GM12878 (cell line): Measurements from ENCODE around the gene MB21D2. TPM values are rescaled to one million over a fixed set of nuclear protein-coding genes. Genes with fewer than 3 reads are reported as not detected.

Source experiments
- ASH2L ChIP-seq: fragments of 300-600, 200-600 bp; sonication (generic); IDR thresholded peaks from 2 replicates; pipeline ENCODE4 v1.6.1; 2017; ENCODE audit warnings: low read depth, mild to moderate bottlenecking, borderline replicate concordance
- ATF2 ChIP-seq: IDR thresholded peaks from 2 replicates; pipeline ENCODE4 v1.6.1; 2012; ENCODE audit warnings: low read length, inconsistent platforms
- BCL3 ChIP-seq: IDR thresholded peaks from 2 replicates; pipeline ENCODE4 v1.6.1; 2011; ENCODE audit warnings: borderline replicate concordance, low read depth, mild to moderate bottlenecking, moderate library complexity, low read length; ENCODE audit not compliant: insufficient read depth, poor library complexity, severe bottlenecking
- BHLHE40 ChIP-seq, 2 experiments: fragments of 450-650 bp in 1 of 2; IDR thresholded peaks; 2 replicates each; pipeline ENCODE4 v1.6.1; 2011 to 2017; ENCODE audit warnings: low read depth in 2 of 2, borderline replicate concordance in 1 of 2, improper control_type of control experiment in 1 of 2, low read length in 1 of 2, mild to moderate bottlenecking in 1 of 2
- BMI1 ChIP-seq: fragments of 450-650 bp; IDR thresholded peaks from 2 replicates; pipeline ENCODE4 v1.6.1; 2016; ENCODE audit warnings: mild to moderate bottlenecking, moderate library complexity, borderline replicate concordance
- E2F4 ChIP-seq: IDR thresholded peaks from 2 replicates; pipeline ENCODE4 v1.6.1; 2012; ENCODE audit warnings: low read depth, low read length, improper control_type of control experiment
- HCFC1 ChIP-seq: fragments of 150-350 bp; IDR thresholded peaks from 2 replicates; pipeline ENCODE4 v1.6.1; 2014; ENCODE audit warnings: low read length
- IRF5 ChIP-seq: fragments of 450-650 bp; IDR thresholded peaks from 2 replicates; pipeline ENCODE4 v1.6.1; 2017; ENCODE audit warnings: borderline replicate concordance
- JUND ChIP-seq: IDR thresholded peaks from 2 replicates; pipeline ENCODE4 v1.6.1; 2012; ENCODE audit warnings: low read depth, mild to moderate bottlenecking, low read length, improper control_type of control experiment, moderate library complexity
- KAT2A ChIP-seq: conservative IDR thresholded peaks from 2 replicates; pipeline ENCODE4 v1.6.1; 2011; ENCODE audit warnings: low read depth, low read length; ENCODE audit not compliant: control insufficient read depth
- NBN ChIP-seq: fragments of 450-650 bp; IDR thresholded peaks from 2 replicates; pipeline ENCODE4 v1.6.1; 2016
- NFXL1 ChIP-seq: fragments of 450-650 bp; IDR thresholded peaks from 2 replicates; pipeline ENCODE4 v1.6.1; 2017; ENCODE audit warnings: antibody characterized with exemption, mild to moderate bottlenecking, borderline replicate concordance
- NKRF ChIP-seq: fragments of 450-650 bp; conservative IDR thresholded peaks from 2 replicates; pipeline ENCODE4 v1.6.1; 2017; ENCODE audit warnings: mild to moderate bottlenecking, moderate library complexity
- POU2F2 ChIP-seq: IDR thresholded peaks from 3 replicates; pipeline ENCODE4 v1.6.1; 2011; ENCODE audit warnings: low read depth, mild to moderate bottlenecking, low read length, borderline replicate concordance
- SMARCA5 ChIP-seq: fragments of 450-650 bp; IDR thresholded peaks from 2 replicates; pipeline ENCODE4 v1.6.1; 2017; ENCODE audit warnings: mild to moderate bottlenecking
- SP1 ChIP-seq: IDR thresholded peaks from one replicate; pipeline ENCODE4 v1.6.1; 2011; ENCODE audit warnings: low read depth, low read length
- WRNIP1 ChIP-seq: IDR thresholded peaks from 2 replicates; pipeline ENCODE4 v1.6.1; 2011; ENCODE audit warnings: low read depth, low read length, improper control_type of control experiment, borderline replicate concordance
- ZNF207 ChIP-seq: fragments of 450-650 bp; IDR thresholded peaks from 2 replicates; pipeline ENCODE4 v1.6.1; 2014; ENCODE audit warnings: antibody characterized with exemption, mild to moderate bottlenecking, borderline replicate concordance
- polyA plus RNA-seq, 11 experiments: library from polyadenylated mRNA; depleted of rRNA in 4 of 11; unstranded in 6 of 11; stranded (reverse) in 5 of 11; fragments of >200 nt; fragmentation: Nextera tagmentation in 4 of 11; fragmentation: Illumina TruSeq in 1 of 11; extraction: Ambion mirVana in 4 of 11; extraction: Trizol in 1 of 11; gene quantifications; 1 replicate in 1 of 11; 2 replicates in 10 of 11; pipeline versions ENCODE4 v1.2.1 to v1.2.3, GENCODE V29; 2011 to 2016; ENCODE audit warnings: inconsistent platforms in 2 of 11, missing spikeins in 2 of 11, low read depth in 1 of 11
- total RNA-seq, 4 experiments: library from RNA; depleted of rRNA in 3 of 4; stranded (reverse); fragments of >200 nt in 3 of 4; fragmentation: Illumina TruSeq in 1 of 4; extraction: Trizol in 1 of 4; gene quantifications; 2 replicates each; pipeline versions ENCODE4 v1.2.1 to v1.2.3, GENCODE V29; 2013 to 2021

MB21D2 gene
- total and polyA plus RNA-seq, 10 of the 15 experiments (the other 5 are each of a cell fraction or from before 2014, with no cell fraction given) = 7.9 to 21.2 (median 15.3) TPM

GRCh38 chr3:192917404-192918274 is at the start of gene MB21D2 (continued):
- no peak for TF ChIP-seq E2F4
- peak; percentile 62 for TF ChIP-seq NBN
- TF ChIP-seq SP1 = no peak
- TF ChIP-seq IRF5 = no peak
- TF ChIP-seq BHLHE40 (IDR thresholded peaks at IDR 0.05; ENCODE audit: borderline replicate concordance in 1 of 2, low read depth in 2 of 2, low read length in 1 of 2) = peak; percentile 3 to 68; a peak in 2 of 4 replicates
- no peak for TF ChIP-seq ASH2L
- TF ChIP-seq SMARCA5 = peak; percentile 26; the same call in 1 of the 2 replicates
- TF ChIP-seq BCL3 = peak; percentile 14
- no peak for TF ChIP-seq KAT2A
- TF ChIP-seq ATF2 = no peak
- TF ChIP-seq NKRF = peak; percentile 61
- no peak for TF ChIP-seq NFXL1
- peak; percentile 59; the same call in 2 of the 3 replicates for TF ChIP-seq POU2F2
- TF ChIP-seq BMI1 = no peak
- peak; percentile 42; the same call in 1 of the 2 replicates for TF ChIP-seq ZNF207
- no peak for TF ChIP-seq JUND
- TF ChIP-seq WRNIP1 = no peak
- no peak for TF ChIP-seq HCFC1
